H1 (cell line): Measurements from ENCODE around the gene ZNF785. TPM values are rescaled to one million over a fixed set of nuclear protein-coding genes. Genes with fewer than 3 reads are reported as not detected.
A peak's percentile ranks its signal among the peaks of the same experiment; 100 is the strongest.

ENCODE experiments used
- CTCF ChIA-PET: fragments of 300-600 bp; sonication (Branson Sonifier 250); formaldehyde crosslinking; loops from one replicate; lab custom pipeline; 2021; ENCODE audit not compliant: partially characterized antibody; lab: Charles Lee
- POLR2A ChIA-PET: fragments of 300-600 bp; sonication (Branson Sonifier 250); formaldehyde crosslinking; loops from one replicate; lab custom pipeline; 2021; ENCODE audit warnings: inconsistent platforms; ENCODE audit not compliant: partially characterized antibody; lab: Charles Lee
- DNase-seq, 2 experiments: peaks; one replicate each; pipeline versions ENCODE4 v3.0.0 to v3.0.0-alpha.2; 2010 to 2022; ENCODE audit warnings: low spot score in 2 of 2, low read depth in 1 of 2, mixed read lengths in 1 of 2
- FAIRE-seq: peaks from 2 replicates; lab custom pipeline; 2011; peaks lifted over from hg19 to GRCh38; lab: Jason Lieb, UNC
- H2AFZ ChIP-seq: 2 replicates; pipeline ENCODE4 v1.8.1; 2012; ENCODE audit warnings: low read length, inconsistent platforms
- H2AK5ac ChIP-seq: 2 replicates; pipeline ENCODE4 v1.6.1; 2013; ENCODE audit warnings: low read depth, low read length
- H2BK120ac ChIP-seq: replicated peaks from 2 replicates; pipeline ENCODE3; 2013; ENCODE audit warnings: low read depth, low read length, inconsistent platforms
- H2BK12ac ChIP-seq: 2 replicates; pipeline ENCODE4 v1.6.1; 2013; ENCODE audit warnings: low read depth, low read length
- H2BK15ac ChIP-seq: 2 replicates; pipeline ENCODE4 v1.6.1; 2013; ENCODE audit warnings: low read length
- H2BK20ac ChIP-seq: 2 replicates; pipeline ENCODE4 v1.6.1; 2013; ENCODE audit warnings: low read length
- H2BK5ac ChIP-seq: 2 replicates; pipeline ENCODE4 v1.6.1; 2013; ENCODE audit warnings: low read depth, low read length
- H3K14ac ChIP-seq: 2 replicates; pipeline ENCODE4 v1.6.1; 2013; ENCODE audit warnings: inconsistent platforms; ENCODE audit not compliant: insufficient read length
- H3K18ac ChIP-seq: 2 replicates; pipeline ENCODE4 v1.6.1; 2013; ENCODE audit warnings: low read length; ENCODE audit errors: extremely low read depth
- H3K23ac ChIP-seq: 2 replicates; pipeline ENCODE4 v1.6.1; 2013; ENCODE audit warnings: inconsistent platforms; ENCODE audit not compliant: insufficient read length
- H3K23me2 ChIP-seq: 2 replicates; pipeline ENCODE4 v1.6.1; 2013; ENCODE audit warnings: low read depth, low read length
- H3K27ac ChIP-seq: 2 replicates; pipeline ENCODE4 v1.6.1; 2011; ENCODE audit warnings: low read depth, low read length, inconsistent platforms
- H3K27me3 ChIP-seq, 4 experiments: replicated peaks in 1 of 4; 1 replicate in 1 of 4; 2 replicates in 3 of 4; pipeline versions ENCODE4 v1.6.1 to v1.8.1; 2011 to 2013; ENCODE audit warnings: low read length in 3 of 4, mild to moderate bottlenecking in 3 of 4, inconsistent platforms in 2 of 4, mixed read lengths in 2 of 4, moderate library complexity in 1 of 4; ENCODE audit not compliant: control insufficient read depth in 3 of 4, insufficient read depth in 3 of 4; ENCODE audit errors: extremely low read depth in 1 of 4
- H3K36me3 ChIP-seq, 4 experiments: 2 replicates each; pipeline versions ENCODE4 v1.6.1 to v1.8.1; 2011 to 2013; ENCODE audit warnings: mild to moderate bottlenecking in 4 of 4, low read length in 3 of 4, moderate library complexity in 2 of 4, control low read depth in 1 of 4, inconsistent platforms in 1 of 4; ENCODE audit not compliant: insufficient read depth in 4 of 4, control insufficient read depth in 2 of 4
- H3K4ac ChIP-seq: replicated peaks from 2 replicates; pipeline ENCODE3; 2013; ENCODE audit warnings: low read length, low read depth, mixed read lengths, inconsistent platforms; ENCODE audit not compliant: insufficient read length
- H3K4me1 ChIP-seq, 4 experiments: replicated peaks in 1 of 4; 1 replicate in 1 of 4; 2 replicates in 3 of 4; pipeline versions ENCODE4 v1.6.1 to v1.8.1; 2011 to 2013; ENCODE audit warnings: low read length in 3 of 4, inconsistent platforms in 2 of 4, mixed read lengths in 1 of 4; ENCODE audit not compliant: insufficient read depth in 4 of 4, control insufficient read depth in 3 of 4
- H3K4me2 ChIP-seq, 2 experiments: 2 replicates each; pipeline versions ENCODE4 v1.6.1 to v1.8.1; 2011 to 2013; ENCODE audit warnings: low read depth in 2 of 2, low read length in 2 of 2, control low read depth in 1 of 2, inconsistent platforms in 1 of 2, mild to moderate bottlenecking in 1 of 2; ENCODE audit not compliant: insufficient read depth in 1 of 2
- H3K4me3 ChIP-seq, 4 experiments: fragments of 200-600, 300-600 bp in 1 of 4; sonication (generic), shearing (Covaris generic), sonication (Bioruptor Twin) in 1 of 4; 2 replicates each; pipeline versions ENCODE4 v1.5.1 to v1.8.1; 2011 to 2016; ENCODE audit warnings: low read length in 4 of 4, low read depth in 3 of 4, control low read depth in 2 of 4, inconsistent platforms in 2 of 4, mild to moderate bottlenecking in 2 of 4, mixed read lengths in 1 of 4, moderate library complexity in 1 of 4; ENCODE audit not compliant: insufficient read depth in 2 of 4; ENCODE audit errors: extremely low read depth in 1 of 4
- H3K56ac ChIP-seq: replicated peaks from 2 replicates; pipeline ENCODE3; 2013; ENCODE audit warnings: low read depth, mild to moderate bottlenecking, mixed read lengths, low read length, inconsistent platforms; ENCODE audit not compliant: insufficient read length
- H3K79me1 ChIP-seq: 2 replicates; pipeline ENCODE4 v1.6.1; 2013; ENCODE audit warnings: low read depth, low read length, control low read depth
- H3K79me2 ChIP-seq, 2 experiments: 2 replicates each; pipeline versions ENCODE4 v1.6.1 to v1.8.1; 2012 to 2013; ENCODE audit warnings: low read length in 2 of 2, mild to moderate bottlenecking in 2 of 2, inconsistent platforms in 1 of 2; ENCODE audit not compliant: insufficient read depth in 2 of 2, control insufficient read depth in 1 of 2
- H3K9ac ChIP-seq, 4 experiments: replicated peaks in 1 of 4; 1 replicate in 1 of 4; 2 replicates in 3 of 4; pipeline versions ENCODE4 v1.6.1 to v1.8.1; 2011 to 2013; ENCODE audit warnings: low read depth in 3 of 4, low read length in 3 of 4, control low read depth in 2 of 4, mild to moderate bottlenecking in 2 of 4, moderate library complexity in 2 of 4, inconsistent platforms in 1 of 4; ENCODE audit errors: extremely low read depth in 1 of 4
- H3K9me3 ChIP-seq, 2 experiments: 2 replicates each; pipeline versions ENCODE4 v1.6.1 to v1.8.1; 2012 to 2013; ENCODE audit warnings: mild to moderate bottlenecking in 2 of 2, moderate library complexity in 2 of 2, control low read depth in 1 of 2, inconsistent platforms in 1 of 2, low read depth in 1 of 2, low read length in 1 of 2, mixed read lengths in 1 of 2; ENCODE audit not compliant: insufficient read depth in 2 of 2
- H4K20me1 ChIP-seq, 2 experiments: replicated peaks in 1 of 2; 2 replicates each; pipeline versions ENCODE3 to v1.8.1; 2011 to 2013; ENCODE audit warnings: inconsistent platforms in 2 of 2, low read length in 2 of 2, mild to moderate bottlenecking in 1 of 2; ENCODE audit not compliant: insufficient read depth in 2 of 2, control insufficient read depth in 1 of 2
- H4K5ac ChIP-seq: 2 replicates; pipeline ENCODE4 v1.6.1; 2013; ENCODE audit warnings: low read length, low read depth, mixed read lengths, inconsistent platforms; ENCODE audit not compliant: insufficient read length
- H4K8ac ChIP-seq: 2 replicates; pipeline ENCODE4 v1.8.0; 2013; ENCODE audit warnings: mild to moderate bottlenecking, moderate library complexity, low read length, inconsistent platforms; ENCODE audit not compliant: insufficient read depth; ENCODE audit errors: extremely low read depth
- H4K91ac ChIP-seq: replicated peaks from 2 replicates; pipeline ENCODE3; 2013; ENCODE audit warnings: low read length, mixed read lengths, inconsistent platforms; ENCODE audit not compliant: insufficient read length
- GABPA ChIP-seq: IDR thresholded peaks from 2 replicates; pipeline ENCODE4 v1.6.1; 2011; ENCODE audit warnings: mild to moderate bottlenecking, low read length, moderate library complexity, borderline replicate concordance; ENCODE audit not compliant: insufficient read depth
- HDAC6 ChIP-seq: IDR thresholded peaks from one replicate; pipeline ENCODE4 v1.7.1; 2012; ENCODE audit warnings: low read depth, mild to moderate bottlenecking, inconsistent platforms, low read length, moderate library complexity
- MAX ChIP-seq: IDR thresholded peaks from 2 replicates; pipeline ENCODE4 v1.6.1; 2012; ENCODE audit warnings: inconsistent platforms
- PHF8 ChIP-seq: fragments of 200-600 bp; sonication (generic); conservative IDR thresholded peaks from 2 replicates; pipeline ENCODE4 v1.7.1; 2012; ENCODE audit warnings: low read depth, mild to moderate bottlenecking, inconsistent platforms, low read length, moderate library complexity
- POLR2A ChIP-seq, 2 experiments: IDR thresholded peaks; 1 replicate in 1 of 2; 2 replicates in 1 of 2; pipeline ENCODE4 v1.6.1; 2011; ENCODE audit warnings: low read depth in 2 of 2, low read length in 2 of 2, mild to moderate bottlenecking in 2 of 2; ENCODE audit errors: control extremely low read depth in 1 of 2
- SAP30 ChIP-seq: fragments of 300-600 bp; sonication (generic); IDR thresholded peaks from 2 replicates; pipeline ENCODE4 v1.7.1; 2012; ENCODE audit warnings: low read length, moderate library complexity, mild to moderate bottlenecking, inconsistent platforms; ENCODE audit not compliant: insufficient read depth, insufficient replicate concordance
- SIN3A ChIP-seq, 2 experiments: IDR thresholded peaks in 1 of 2; conservative IDR thresholded peaks in 1 of 2; 2 replicates each; pipeline ENCODE4 v1.6.1; 2011 to 2012; ENCODE audit warnings: low read length in 2 of 2, improper control_type of control experiment in 1 of 2, low read depth in 1 of 2, mild to moderate bottlenecking in 1 of 2
- TAF7 ChIP-seq: optimal IDR thresholded peaks from 2 replicates; pipeline ENCODE3; 2011; ENCODE audit warnings: low read depth, mild to moderate bottlenecking, inconsistent platforms, low read length, moderate library complexity, borderline replicate concordance
- YY1 ChIP-seq: IDR thresholded peaks from 2 replicates; pipeline ENCODE4 v1.6.1; 2011; ENCODE audit warnings: low read depth, mild to moderate bottlenecking, low read length
- WGBS, 2 experiments: shearing (Covaris generic) in 1 of 2; methylation state at CpG; one replicate each; pipeline versions ENCODE4 v1.1.6 to v1.1.7; 2013 to 2015; ENCODE audit warnings: low lambda C conversion rate in 2 of 2, mixed read lengths in 2 of 2, inconsistent platforms in 1 of 2, low coverage in 1 of 2, missing lambda C conversion rate in 1 of 2; ENCODE audit not compliant: insufficient replicate concordance in 2 of 2, insufficient coverage in 1 of 2, insufficient read length in 1 of 2; ENCODE audit errors: extremely low coverage in 1 of 2, missing lambda C conversion rate in 1 of 2; 5-methylcytosine and 5-hydroxymethylcytosine counted together
- polyA plus RNA-seq, 7 experiments: library from polyadenylated mRNA; depleted of rRNA in 3 of 7; stranded (reverse) in 5 of 7; unstranded in 2 of 7; fragments of >200 nt in 5 of 7; fragments of 200-250 nt in 2 of 7; gene quantifications; 1 replicate in 5 of 7; 2 replicates in 1 of 7; 4 replicates in 1 of 7; pipeline versions ENCODE4 v1.2.1 to v1.2.3, GENCODE V29; 2011 to 2013; ENCODE audit warnings: missing spikeins in 2 of 7, mixed read lengths in 2 of 7
- total RNA-seq: library from RNA; stranded (reverse); fragmentation: NEBNext Ultra II Directional; extraction: Animal tissue kit (Norgen Biotek cat#: 25700); gene quantifications from 2 replicates; pipeline ENCODE4 v1.2.1, GENCODE V29; 2021
- TF ChIP-seq, protein P1 (sequence below): IDR thresholded peaks from 2 replicates; pipeline ENCODE4 v1.6.1; 2012; ENCODE audit warnings: inconsistent platforms

The ZNF785 gene
- total and polyA plus RNA-seq, 2 of the 8 experiments (the other 6 are each of a cell fraction or from before 2014, with no cell fraction given): 8.6 to 12.9 TPM

GRCh38 chr16:30535777-30536190, 49.7 kb downstream of the ZNF785 start:
- Histone ChIP-seq H3K79me1 (no peaks in the 10 kb centered on the region; the same call in 1 of the 2 replicates), H3K4me2 (peak overlapping the region; percentile 58 to 86), H3K27ac (peak overlapping the region; percentile 94), H4K91ac (peak overlapping the region; percentile 56), H4K8ac (no peak overlapping the region), H3K27me3 (no peaks in the 10 kb centered on the region), H2AFZ (peak overlapping the region; percentile 25; the same call in 1 of the 2 replicates), H3K36me3 (peaks cover 0 to 8% (median 0%) of the 10 kb centered on the region in 4 experiments; a peak in 2 of 8 replicates), H2AK5ac (no peak overlapping the region), H2BK20ac (peak overlapping the region; percentile 62), H3K56ac (no peak overlapping the region), H4K5ac (peak overlapping the region; percentile 84), H3K4me3 (peak overlapping the region; percentile 61 to 85 (median 70); a peak in 7 of 8 replicates), H3K18ac (peak overlapping the region; percentile 95), H3K23ac (no peak overlapping the region), H4K20me1 (peaks cover 0 to 1% of the 10 kb centered on the region in 2 experiments), H2BK5ac (peak overlapping the region; percentile 94), H3K9ac (peak overlapping the region; percentile 35 to 94 (median 72); a peak in 6 of 7 replicates), H3K4ac (peak overlapping the region; percentile 5), H3K9me3 (no peaks in the 10 kb centered on the region), H2BK120ac (peak overlapping the region; percentile 30), H3K79me2 (peaks cover 0 to 4% of the 10 kb centered on the region in 2 experiments; a peak in 1 of 4 replicates), H2BK12ac (peak overlapping the region; percentile 85; the same call in 1 of the 2 replicates), H3K23me2 (peaks cover 7% of the 10 kb centered on the region), H3K4me1 (peaks cover 0 to 8% (median 3%) of the 10 kb centered on the region in 4 experiments; a peak in 3 of 7 replicates), H3K14ac (no peak overlapping the region), H2BK15ac (peak overlapping the region; percentile 83; the same call in 1 of the 2 replicates)
- DNase-seq (peak; percentile 49 to 65), FAIRE-seq (no peak)
- ChIA-PET CTCF (interaction anchor here (0.7 to 4.4 kb wide), 28 partner anchors 11 to 1591 kb away, joined by 3 to 28 read pairs (median 5); partner anchors contain the start of genes DCTPP1 and ZNF764), POLR2A (interaction anchor here (0.8 to 5.3 kb wide), 25 partner anchors 8 to 181 kb away, joined by 3 to 121 read pairs (median 9); partner anchors contain the start of genes CD2BP2, DCTPP1, SEPHS2 and ZNF688)
- 23% methylated on average over 12 of the region's 12 CpGs; no CpG with 5 or more reads in 1 of the 2 experiments for WGBS, 2 experiments
- peak; percentile 53; the same call in 1 of the 2 replicates for TF ChIP-seq GABPA
- TF ChIP-seq POLR2A (IDR thresholded peaks at IDR 0.05; ENCODE audit: control extremely low read depth in 1 of 2, low read depth in 2 of 2, low read length in 2 of 2): peak in 1 of 2 experiments; percentile 61; a peak in 1 of 3 replicates
- peak; percentile 64; the same call in 1 of the 2 replicates for TF ChIP-seq YY1
- 0 out of 4 replicates have a peak, but pooled peaks of 1 of the 2 experiments have one; percentile 74 for TF ChIP-seq SIN3A (conservative IDR thresholded peaks at IDR 0.05 in 1 of 2, IDR thresholded peaks at IDR 0.05 in 1 of 2; ENCODE audit: low read depth in 1 of 2, low read length in 2 of 2)
- TF ChIP-seq HDAC6: no peak
- peak; percentile 89 for TF ChIP-seq MAX
- no peak for TF ChIP-seq TAF7
- peak; percentile 24 for TF ChIP-seq SAP30
- 0 out of 2 replicates have a peak, but pooled peaks have one; percentile 11 for TF ChIP-seq PHF8
- TF ChIP-seq, protein P1, sequence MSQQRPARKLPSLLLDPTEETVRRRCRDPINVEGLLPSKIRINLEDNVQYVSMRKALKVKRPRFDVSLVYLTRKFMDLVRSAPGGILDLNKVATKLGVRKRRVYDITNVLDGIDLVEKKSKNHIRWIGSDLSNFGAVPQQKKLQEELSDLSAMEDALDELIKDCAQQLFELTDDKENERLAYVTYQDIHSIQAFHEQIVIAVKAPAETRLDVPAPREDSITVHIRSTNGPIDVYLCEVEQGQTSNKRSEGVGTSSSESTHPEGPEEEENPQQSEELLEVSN: peak; percentile 56; the same call in 1 of the 2 replicates
